ENCODE measurements around the gene SP140. TPM values are rescaled to one million over a fixed set of nuclear protein-coding genes. Genes with fewer than 3 reads are reported as not detected.

The SP140 gene
- total and polyA plus RNA-seq, 7 experiments from 2014 or later, result 11.3 to 120 (median 40.6) TPM

- Histone ChIP-seq H3K36me3 (ENCODE audit: control insufficient read depth in 2 of 3, insufficient read depth in 3 of 3, low read length in 3 of 3) (no peaks in the 10 kb centered on the region), H3K27me3 (ENCODE audit: control insufficient read depth in 2 of 2, insufficient read depth in 2 of 2, low read length in 2 of 2) (no peaks in the 10 kb centered on the region), H3K4me3 (ENCODE audit: low read length) (no peak overlapping the region), H3K9me3 (ENCODE audit: control insufficient read depth in 2 of 3, low read length in 3 of 3) (no peaks in the 10 kb centered on the region), H3K27ac (ENCODE audit: low read depth, low read length) (no peak overlapping the region), H3K4me1 (ENCODE audit: control insufficient read depth in 2 of 2, insufficient read depth in 2 of 2, low read length in 2 of 2) (peaks cover 41 to 42% of the 10 kb centered on the region in 2 donors)
- peaks cover 53 to 85% (median 78%) of the 10 kb centered on the region in 7 donors for H3K4me1 Mint-ChIP-seq
- H3K27ac Mint-ChIP-seq, result peak overlapping the region in 6 of 9 donors; percentile 13 to 88 (median 68)
- H3K27me3 Mint-ChIP-seq, result no peaks in the 10 kb centered on the region
- peak overlapping the region in 2 of 10 donors; percentile 3 to 41 for H3K4me3 Mint-ChIP-seq
- CTCF ChIA-PET, result no interaction called here
- ATAC-seq (no peak), DNase-seq (no peak)
- POLR2A ChIA-PET, result no interaction called here
- intact Hi-C loops (cut with micrococcal nuclease), result loop anchor here in 1 of 2 donors (10.0 kb wide), 1 partner anchor 731 kb away; the partner anchor contains the start of gene PSMD1
- H3K9me3 Mint-ChIP-seq, result peaks cover 0 to 7% (median 0%) of the 10 kb centered on the region in 11 donors
- H3K36me3 Mint-ChIP-seq, result peaks cover 0 to 53% (median 4%) of the 10 kb centered on the region in 5 donors
Measured at GRCh38 chr2:230323385-230324106, 98.0 kb downstream of the SP140 start.

DNA sequence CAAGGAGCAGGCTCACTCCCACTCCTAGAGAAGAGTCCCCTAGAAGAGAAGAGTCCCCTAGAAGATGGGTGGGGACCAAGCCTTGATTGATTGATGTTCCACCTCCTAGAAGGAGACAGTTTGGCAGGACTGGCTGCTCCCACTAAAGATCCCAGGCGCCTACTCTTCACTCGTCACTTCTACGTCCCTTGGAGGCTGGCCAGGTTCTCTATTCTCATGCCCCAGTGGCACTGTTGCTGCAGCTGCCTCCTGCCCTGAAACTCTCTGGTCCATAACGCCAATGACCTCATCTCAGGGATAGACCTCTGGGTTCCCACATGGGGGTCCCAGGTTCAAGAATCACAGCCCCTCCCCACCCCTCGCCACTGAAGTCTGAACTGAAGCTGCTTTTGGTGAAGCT, 99.0 kb downstream of the SP140 start:
- Histone ChIP-seq H3K27ac (ENCODE audit: low read depth, low read length) (no peak overlapping the region), H3K4me1 (ENCODE audit: control insufficient read depth in 2 of 2, insufficient read depth in 2 of 2, low read length in 2 of 2) (peaks cover 37 to 38% of the 10 kb centered on the region in 2 donors), H3K27me3 (ENCODE audit: control insufficient read depth in 2 of 2, insufficient read depth in 2 of 2, low read length in 2 of 2) (no peaks in the 10 kb centered on the region), H3K9me3 (ENCODE audit: control insufficient read depth in 2 of 3, low read length in 3 of 3) (no peaks in the 10 kb centered on the region), H3K36me3 (ENCODE audit: control insufficient read depth in 2 of 3, insufficient read depth in 3 of 3, low read length in 3 of 3) (no peaks in the 10 kb centered on the region), H3K4me3 (ENCODE audit: low read length) (no peak overlapping the region)
- H3K4me1 Mint-ChIP-seq, result peaks cover 52 to 86% (median 82%) of the 10 kb centered on the region in 7 donors
- H3K27ac Mint-ChIP-seq, result peak overlapping the region in 6 of 9 donors; percentile 9 to 88 (median 62)
- POLR2A ChIA-PET, result no interaction called here
- H3K4me3 Mint-ChIP-seq, result peak overlapping the region in 2 of 10 donors; percentile 56 to 100
- peaks cover 0 to 61% (median 12%) of the 10 kb centered on the region in 5 donors for H3K36me3 Mint-ChIP-seq
- H3K9me3 Mint-ChIP-seq, result peaks cover 0 to 7% (median 0%) of the 10 kb centered on the region in 11 donors
- ATAC-seq (no peak), DNase-seq (peak in 1 of 9 donors; percentile 19)
- no peaks in the 10 kb centered on the region for H3K27me3 Mint-ChIP-seq
- CTCF ChIA-PET, result no interaction called here
- intact Hi-C loops (cut with micrococcal nuclease), result loop anchor here in 1 of 2 donors (10.0 kb wide), 1 partner anchor 730 kb away; the partner anchor contains the start of gene PSMD1

- no peaks in the 10 kb centered on the region for H3K27me3 ChIP-seq (ENCODE audit: control insufficient read depth in 2 of 2, insufficient read depth in 2 of 2, low read length in 2 of 2)
- no peaks in the 10 kb centered on the region for H3K9me3 ChIP-seq (ENCODE audit: control insufficient read depth in 2 of 3, low read length in 3 of 3)
- H3K36me3 Mint-ChIP-seq, result peaks cover 10 to 63% (median 23%) of the 10 kb centered on the region in 5 donors
- H3K4me3 ChIP-seq (ENCODE audit: low read length), result no peak overlapping the region
- H3K27me3 Mint-ChIP-seq, result no peaks in the 10 kb centered on the region
- H3K4me1 Mint-ChIP-seq, result peaks cover 57 to 86% (median 85%) of the 10 kb centered on the region in 7 donors
- ATAC-seq, result no peak
- peak overlapping the region; percentile 75 to 100 (median 94) for H3K4me3 Mint-ChIP-seq
- H3K36me3 ChIP-seq (ENCODE audit: control insufficient read depth in 2 of 3, insufficient read depth in 3 of 3, low read length in 3 of 3), result peaks cover 0 to 3% (median 0%) of the 10 kb centered on the region in 3 experiments
- peaks cover 0 to 7% (median 0%) of the 10 kb centered on the region in 11 donors for H3K9me3 Mint-ChIP-seq
- peak overlapping the region; percentile 80 to 99 (median 98) for H3K27ac Mint-ChIP-seq
- H3K27ac ChIP-seq (ENCODE audit: low read depth, low read length), result no peak overlapping the region
- H3K4me1 ChIP-seq (ENCODE audit: control insufficient read depth in 2 of 2, insufficient read depth in 2 of 2, low read length in 2 of 2), result peaks cover 34 to 42% of the 10 kb centered on the region in 2 donors
- DNase-seq, result no peak
- intact Hi-C loops (cut with micrococcal nuclease), result loop anchor here (2.0 to 10.0 kb wide), 3 partner anchors 37 to 729 kb away; partner anchors contain the start of genes CAB39 (in 1 of the 2) and PSMD1 (in 1 of the 2)
- ChIA-PET CTCF (interaction anchor here (0.6 kb wide), 1 partner anchor 49 kb away, joined by 3 read pairs; no protein-coding TSS in a partner anchor), POLR2A (interaction anchor here (1.2 to 5.3 kb wide), 3 partner anchors 7 to 100 kb away, joined by 3 to 52 read pairs (median 4); partner anchors contain the start of gene SP140)
Measured at GRCh38 chr2:230325316-230326243, 100.0 kb downstream of the SP140 start.

GRCh38 chr2:230326453-230327417, 101.2 kb downstream of the SP140 start, which contains the start of gene SP140L:
Gene SP140L, plus strand, starts transcription at chr2:230327193. Its CDS starts 77 bp downstream, at chr2:230327270.
- Mint-ChIP-seq H3K27me3 (no peaks in the 10 kb centered on the region), H3K36me3 (peaks cover 10 to 60% (median 28%) of the 10 kb centered on the region in 5 donors), H3K9me3 (peaks cover 0 to 7% (median 0%) of the 10 kb centered on the region in 11 donors), H3K4me1 (peaks cover 58 to 86% (median 85%) of the 10 kb centered on the region in 7 donors), H3K27ac (peak within 1 kb of the TSS; percentile 95 to 99 (median 99)), H3K4me3 (peak within 1 kb of the TSS; percentile 90 to 100 (median 94))
- Histone ChIP-seq H3K27me3 (ENCODE audit: control insufficient read depth in 2 of 2, insufficient read depth in 2 of 2, low read length in 2 of 2) (no peaks in the 10 kb centered on the region), H3K4me1 (ENCODE audit: control insufficient read depth in 2 of 2, insufficient read depth in 2 of 2, low read length in 2 of 2) (peaks cover 23 to 36% of the 10 kb centered on the region in 2 donors), H3K4me3 (ENCODE audit: low read length) (peak within 1 kb of the TSS; percentile 86), H3K27ac (ENCODE audit: low read depth, low read length) (peak within 1 kb of the TSS; percentile 92), H3K9me3 (ENCODE audit: control insufficient read depth in 2 of 3, low read length in 3 of 3) (no peaks in the 10 kb centered on the region), H3K36me3 (ENCODE audit: control insufficient read depth in 2 of 3, insufficient read depth in 3 of 3, low read length in 3 of 3) (peaks cover 0 to 3% (median 0%) of the 10 kb centered on the region in 3 experiments)
- intact Hi-C loops (cut with micrococcal nuclease), result loop anchor here (1.0 to 10.0 kb wide), 9 partner anchors 7 to 728 kb away; partner anchors contain the start of genes CAB39 (in 1 of the 2), PSMD1 (in 1 of the 2) and SP110 (in 1 of the 2)
- ChIA-PET POLR2A (interaction anchor here (0.5 to 5.3 kb wide), 15 partner anchors 8 to 418 kb away, joined by 3 to 52 read pairs (median 3); partner anchors contain the start of genes SP100 and SP110), CTCF (interaction anchor here (0.5 to 1.6 kb wide), 3 partner anchors 8 to 36 kb away, joined by 4 read pairs; no protein-coding TSS in a partner anchor)
- DNase-seq (peak; percentile 48 to 83 (median 73)), ATAC-seq (peak; percentile 99)

DNA sequence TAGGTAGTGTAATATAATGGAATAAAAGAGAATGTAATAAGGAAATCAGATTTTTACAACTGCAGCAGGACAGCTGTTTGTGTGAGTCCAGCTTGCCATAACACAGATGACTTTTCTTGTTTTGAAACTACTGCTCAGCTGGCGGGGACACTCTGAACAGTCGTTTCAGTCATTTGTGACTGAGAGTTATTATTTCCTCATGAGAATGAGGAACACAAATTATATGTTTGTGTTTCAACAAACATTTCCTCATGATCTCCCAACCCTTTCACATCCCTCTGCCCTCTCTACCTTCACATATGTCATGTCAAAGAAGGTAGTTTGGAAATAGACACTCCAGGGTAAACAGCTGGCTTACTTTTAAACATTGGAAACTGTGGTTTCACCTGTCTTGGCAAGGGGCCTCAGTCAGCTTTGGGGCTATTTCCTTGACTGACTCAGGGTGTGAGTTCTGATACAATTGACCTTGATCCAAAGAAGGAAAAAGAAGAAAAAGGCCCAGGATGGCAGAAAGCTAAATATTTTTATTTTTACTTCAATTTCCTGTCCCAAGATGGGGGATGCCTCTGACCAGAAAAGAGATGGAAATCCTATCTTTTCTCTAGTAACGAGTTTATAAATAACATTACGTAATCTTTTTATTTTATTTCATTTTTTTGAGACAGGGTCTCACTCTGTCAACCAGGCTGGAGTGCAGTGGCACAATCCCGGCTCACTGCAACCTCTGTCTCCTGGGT, 102.0 kb downstream of the SP140 start:
- DNase-seq (no peak), ATAC-seq (peak; percentile 52)
- peak overlapping the region; percentile 90 to 100 (median 94) for H3K4me3 Mint-ChIP-seq
- Histone ChIP-seq H3K27me3 (ENCODE audit: control insufficient read depth in 2 of 2, insufficient read depth in 2 of 2, low read length in 2 of 2) (no peaks in the 10 kb centered on the region), H3K4me1 (ENCODE audit: control insufficient read depth in 2 of 2, insufficient read depth in 2 of 2, low read length in 2 of 2) (peaks cover 17 to 31% of the 10 kb centered on the region in 2 donors), H3K4me3 (ENCODE audit: low read length) (peak overlapping the region; percentile 86), H3K36me3 (ENCODE audit: control insufficient read depth in 2 of 3, insufficient read depth in 3 of 3, low read length in 3 of 3) (peaks cover 0 to 7% (median 0%) of the 10 kb centered on the region in 3 experiments), H3K27ac (ENCODE audit: low read depth, low read length) (peak overlapping the region; percentile 92), H3K9me3 (ENCODE audit: control insufficient read depth in 2 of 3, low read length in 3 of 3) (no peaks in the 10 kb centered on the region)
- peaks cover 0 to 3% (median 0%) of the 10 kb centered on the region in 11 donors for H3K9me3 Mint-ChIP-seq
- intact Hi-C loops (cut with micrococcal nuclease), result loop anchor here (1.0 to 10.0 kb wide), 10 partner anchors 8 to 727 kb away; partner anchors contain the start of genes CAB39 (in 1 of the 2), PSMD1 (in 1 of the 2) and SP110 (in 1 of the 2)
- peaks cover 58 to 86% (median 85%) of the 10 kb centered on the region in 7 donors for H3K4me1 Mint-ChIP-seq
- POLR2A ChIA-PET, result interaction anchor here (0.5 to 5.3 kb wide), 18 partner anchors 9 to 275 kb away, joined by 3 to 52 read pairs (median 3); partner anchors contain the start of genes SP100 and SP110
- peak overlapping the region; percentile 95 to 99 (median 99) for H3K27ac Mint-ChIP-seq
- CTCF ChIA-PET, result interaction anchor here (0.5 to 1.6 kb wide), 4 partner anchors 9 to 35 kb away, joined by 3 to 4 read pairs (median 4); no protein-coding TSS in a partner anchor
- peaks cover 15 to 61% (median 37%) of the 10 kb centered on the region in 5 donors for H3K36me3 Mint-ChIP-seq
- H3K27me3 Mint-ChIP-seq, result no peaks in the 10 kb centered on the region
